Measurements from ENCODE around the gene ABCB11.

DNA sequence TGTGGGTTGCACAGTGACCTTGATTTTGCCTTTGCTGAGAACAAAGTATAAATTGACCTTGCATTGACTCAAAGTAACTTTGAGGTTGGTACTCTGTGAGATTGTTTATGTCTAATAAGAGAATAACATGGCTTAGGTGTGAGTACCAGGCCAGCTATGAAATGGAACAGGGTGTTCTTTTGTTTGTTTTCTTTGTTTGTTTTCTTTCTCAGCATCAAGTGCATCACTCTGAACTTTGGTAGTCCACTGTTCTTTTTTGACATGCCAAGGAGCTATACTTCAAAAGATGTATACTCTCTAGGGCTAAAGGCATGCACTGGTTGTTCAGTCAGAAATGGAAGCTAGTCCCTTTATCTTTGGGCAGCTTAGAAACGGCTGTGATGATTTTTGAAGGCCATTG is 5.1 kb downstream of the ABCB11 start:
- TF ChIP-seq, protein P1, sequence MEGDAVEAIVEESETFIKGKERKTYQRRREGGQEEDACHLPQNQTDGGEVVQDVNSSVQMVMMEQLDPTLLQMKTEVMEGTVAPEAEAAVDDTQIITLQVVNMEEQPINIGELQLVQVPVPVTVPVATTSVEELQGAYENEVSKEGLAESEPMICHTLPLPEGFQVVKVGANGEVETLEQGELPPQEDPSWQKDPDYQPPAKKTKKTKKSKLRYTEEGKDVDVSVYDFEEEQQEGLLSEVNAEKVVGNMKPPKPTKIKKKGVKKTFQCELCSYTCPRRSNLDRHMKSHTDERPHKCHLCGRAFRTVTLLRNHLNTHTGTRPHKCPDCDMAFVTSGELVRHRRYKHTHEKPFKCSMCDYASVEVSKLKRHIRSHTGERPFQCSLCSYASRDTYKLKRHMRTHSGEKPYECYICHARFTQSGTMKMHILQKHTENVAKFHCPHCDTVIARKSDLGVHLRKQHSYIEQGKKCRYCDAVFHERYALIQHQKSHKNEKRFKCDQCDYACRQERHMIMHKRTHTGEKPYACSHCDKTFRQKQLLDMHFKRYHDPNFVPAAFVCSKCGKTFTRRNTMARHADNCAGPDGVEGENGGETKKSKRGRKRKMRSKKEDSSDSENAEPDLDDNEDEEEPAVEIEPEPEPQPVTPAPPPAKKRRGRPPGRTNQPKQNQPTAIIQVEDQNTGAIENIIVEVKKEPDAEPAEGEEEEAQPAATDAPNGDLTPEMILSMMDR (IDR thresholded peaks at IDR 0.05; ENCODE audit: low read length): no peak
- no peak for TF ChIP-seq EZH2 (optimal IDR thresholded peaks at IDR 0.05; ENCODE audit: low read depth, low read length)
- no peak for TF ChIP-seq EZH2phosphoT487 (IDR thresholded peaks at IDR 0.05; ENCODE audit: low read length)
